Astrocyte (in vitro differentiated cells and primary cell): Measurements from ENCODE around the gene FANK1.

ENCODE experiments used
- EZH2 ChIP-seq: IDR thresholded peaks from 2 replicates; pipeline ENCODE4 v1.6.1; 2012; ENCODE audit warnings: mild to moderate bottlenecking, low read length, inconsistent platforms; ENCODE audit not compliant: insufficient read depth
- TF ChIP-seq, protein P1 (sequence below): IDR thresholded peaks from 2 replicates; pipeline ENCODE4 v1.5.1; 2011; ENCODE audit warnings: low read depth, mild to moderate bottlenecking, inconsistent platforms, low read length, moderate library complexity; ENCODE audit not compliant: insufficient read depth

DNA sequence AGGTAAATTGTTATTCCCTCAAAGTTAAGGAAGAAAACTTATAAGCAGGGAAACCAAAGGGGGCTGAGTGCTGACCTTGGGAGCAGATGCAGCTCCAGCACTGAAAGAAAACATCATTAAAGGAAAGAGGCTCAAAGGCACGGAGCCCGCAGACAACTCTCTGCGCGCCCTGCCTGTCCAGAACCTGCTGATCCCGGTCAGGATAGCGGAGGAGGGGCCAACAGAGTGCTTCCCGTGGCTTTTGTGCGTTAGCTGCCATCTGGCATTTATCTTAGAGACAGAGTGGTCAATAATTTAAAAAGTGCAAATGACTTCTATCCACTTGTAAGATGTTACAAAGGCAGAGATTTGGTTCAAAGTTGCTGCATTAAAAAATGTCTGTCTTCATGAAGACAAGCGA lies 162.1 kb downstream of the FANK1 start:
- no peak for TF ChIP-seq EZH2
- TF ChIP-seq, protein P1, sequence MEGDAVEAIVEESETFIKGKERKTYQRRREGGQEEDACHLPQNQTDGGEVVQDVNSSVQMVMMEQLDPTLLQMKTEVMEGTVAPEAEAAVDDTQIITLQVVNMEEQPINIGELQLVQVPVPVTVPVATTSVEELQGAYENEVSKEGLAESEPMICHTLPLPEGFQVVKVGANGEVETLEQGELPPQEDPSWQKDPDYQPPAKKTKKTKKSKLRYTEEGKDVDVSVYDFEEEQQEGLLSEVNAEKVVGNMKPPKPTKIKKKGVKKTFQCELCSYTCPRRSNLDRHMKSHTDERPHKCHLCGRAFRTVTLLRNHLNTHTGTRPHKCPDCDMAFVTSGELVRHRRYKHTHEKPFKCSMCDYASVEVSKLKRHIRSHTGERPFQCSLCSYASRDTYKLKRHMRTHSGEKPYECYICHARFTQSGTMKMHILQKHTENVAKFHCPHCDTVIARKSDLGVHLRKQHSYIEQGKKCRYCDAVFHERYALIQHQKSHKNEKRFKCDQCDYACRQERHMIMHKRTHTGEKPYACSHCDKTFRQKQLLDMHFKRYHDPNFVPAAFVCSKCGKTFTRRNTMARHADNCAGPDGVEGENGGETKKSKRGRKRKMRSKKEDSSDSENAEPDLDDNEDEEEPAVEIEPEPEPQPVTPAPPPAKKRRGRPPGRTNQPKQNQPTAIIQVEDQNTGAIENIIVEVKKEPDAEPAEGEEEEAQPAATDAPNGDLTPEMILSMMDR, result no peak
